SK-N-SH (cell line): ENCODE results near the gene CUL7. TPM values are rescaled to one million over a fixed set of nuclear protein-coding genes. Genes with fewer than 3 reads are reported as not detected.

ENCODE experiments used
- CTCF ChIA-PET: fragments of 300-600, 350-600 bp; formaldehyde crosslinking; extraction: SDS; loops from one replicate; lab custom pipeline; 2021; lab: Yijun Ruan, JAX
- POLR2A ChIA-PET: fragments of 350-600 bp; sonication (Branson Sonifier 250); formaldehyde crosslinking; extraction: SDS; loops from one replicate; lab custom pipeline; 2020; ENCODE audit warnings: antibody characterized with exemption, inconsistent platforms; lab: Yijun Ruan, JAX
- DNase-seq: peaks from one replicate; pipeline ENCODE4 v3.0.0; 2012
- H2AFZ ChIP-seq: fragments of 200-600 bp; sonication (generic); 2 replicates; pipeline ENCODE4 v1.8.1; 2016; ENCODE audit warnings: antibody characterized with exemption, mild to moderate bottlenecking, low read depth
- H3F3A ChIP-seq: fragments of 200-600 bp; sonication (generic); replicated peaks from 2 replicates; pipeline ENCODE3; 2016; ENCODE audit warnings: antibody characterized with exemption, mild to moderate bottlenecking; ENCODE audit not compliant: insufficient read depth
- H3K27ac ChIP-seq, 2 experiments: fragments of 200-500 bp in 1 of 2; fragments of 200-600 bp in 1 of 2; sonication (Bioruptor generic) in 1 of 2; sonication (generic), shearing (Covaris generic) in 1 of 2; 2 replicates each; pipeline versions ENCODE4 v1.5.1 to v1.6.1; 2014 to 2016; ENCODE audit warnings: low read depth in 2 of 2, inconsistent platforms in 1 of 2, low read length in 1 of 2, mild to moderate bottlenecking in 1 of 2, mixed read lengths in 1 of 2
- H3K27me3 ChIP-seq: fragments of 200-600 bp; sonication (generic), shearing (Covaris generic); 2 replicates; pipeline ENCODE4 v1.6.1; 2016; ENCODE audit warnings: mixed run types; ENCODE audit not compliant: insufficient read depth
- H3K36me3 ChIP-seq, 2 experiments: fragments of 200-500 bp in 1 of 2; fragments of 200-600 bp in 1 of 2; sonication (Bioruptor generic) in 1 of 2; sonication (generic) in 1 of 2; replicated peaks in 1 of 2; 2 replicates each; pipeline versions ENCODE3 to v1.5.1; 2014 to 2016; ENCODE audit warnings: low read length in 1 of 2, mild to moderate bottlenecking in 1 of 2; ENCODE audit not compliant: insufficient read depth in 2 of 2, control insufficient read depth in 1 of 2
- H3K4me1 ChIP-seq, 2 experiments: fragments of 200-500 bp in 1 of 2; fragments of 200-600 bp in 1 of 2; sonication (Bioruptor generic) in 1 of 2; sonication (generic), shearing (Covaris generic) in 1 of 2; 2 replicates each; pipeline versions ENCODE4 v1.5.1 to v1.6.1; 2014 to 2016; ENCODE audit warnings: low read depth in 1 of 2, low read length in 1 of 2, mixed run types in 1 of 2; ENCODE audit not compliant: insufficient read depth in 2 of 2, control insufficient read depth in 1 of 2
- H3K4me2 ChIP-seq: fragments of 200-600 bp; sonication (generic), shearing (Covaris generic); 2 replicates; pipeline ENCODE4 v1.6.1; 2017; ENCODE audit warnings: mixed run types
- H3K4me3 ChIP-seq, 2 experiments: fragments of 200-500 bp in 1 of 2; fragments of 200-600 bp in 1 of 2; sonication (Bioruptor generic) in 1 of 2; sonication (generic), shearing (Covaris generic) in 1 of 2; 2 replicates each; pipeline versions ENCODE4 v1.5.1 to v1.8.1; 2014 to 2016; ENCODE audit warnings: low read depth in 2 of 2, inconsistent platforms in 1 of 2, low read length in 1 of 2, mild to moderate bottlenecking in 1 of 2, mixed read lengths in 1 of 2, moderate library complexity in 1 of 2
- H3K79me2 ChIP-seq: fragments of 200-600 bp; sonication (generic); 2 replicates; pipeline ENCODE4 v1.8.1; 2017; ENCODE audit warnings: mild to moderate bottlenecking; ENCODE audit not compliant: insufficient read depth
- H3K9ac ChIP-seq: fragments of 200-600 bp; sonication (generic); 2 replicates; pipeline ENCODE4 v1.6.1; 2017; ENCODE audit warnings: mixed run types
- H3K9me2 ChIP-seq: fragments of 200-600 bp; sonication (generic); 2 replicates; pipeline ENCODE4 v1.6.1; 2017; ENCODE audit warnings: mixed run types
- H3K9me3 ChIP-seq: fragments of 200-600 bp; sonication (generic); 2 replicates; pipeline ENCODE4 v1.6.1; 2017; ENCODE audit warnings: mixed run types, mild to moderate bottlenecking, moderate library complexity
- H4K20me1 ChIP-seq: fragments of 200-600 bp; sonication (generic); 2 replicates; pipeline ENCODE4 v1.6.1; 2017; ENCODE audit warnings: mild to moderate bottlenecking, mixed run types; ENCODE audit not compliant: insufficient read depth
- CTCF ChIP-seq: fragments of 200-600 bp; sonication (generic); IDR thresholded peaks from 2 replicates; pipeline ENCODE4 v1.6.1; 2017; ENCODE audit warnings: antibody characterized with exemption, mild to moderate bottlenecking, moderate library complexity
- ELF1 ChIP-seq: IDR thresholded peaks from 2 replicates; pipeline ENCODE4 v1.4.0; 2012
- EP300 ChIP-seq, 2 experiments: IDR thresholded peaks; 2 replicates each; pipeline versions ENCODE4 v1.4.0 to v1.6.1; 2012; ENCODE audit warnings: borderline replicate concordance in 1 of 2, low read depth in 1 of 2, low read length in 1 of 2
- FOXJ3 ChIP-seq: sonication (generic); formaldehyde crosslinking; IDR thresholded peaks from 2 replicates; pipeline ENCODE4 v1.5.1; 2020; ENCODE audit warnings: mild to moderate bottlenecking, missing genetic modification reagents
- GATA2 ChIP-seq: sonication (generic); formaldehyde crosslinking; IDR thresholded peaks from 2 replicates; pipeline ENCODE4 v1.5.0; 2020; ENCODE audit warnings: mild to moderate bottlenecking, missing genetic modification reagents
- MAX ChIP-seq: IDR thresholded peaks from 2 replicates; pipeline ENCODE4 v1.4.0; 2012; ENCODE audit warnings: low read depth
- MEF2A ChIP-seq: IDR thresholded peaks from 2 replicates; pipeline ENCODE4 v1.4.0; 2012; ENCODE audit warnings: low read depth, borderline replicate concordance
- MXI1 ChIP-seq: IDR thresholded peaks from 2 replicates; pipeline ENCODE4 v1.6.1; 2012; ENCODE audit warnings: mild to moderate bottlenecking, low read depth, low read length, improper control_type of control experiment
- NFIC ChIP-seq: IDR thresholded peaks from 2 replicates; pipeline ENCODE4 v1.4.0; 2012; ENCODE audit warnings: borderline replicate concordance
- NRF1 ChIP-seq: IDR thresholded peaks from 2 replicates; pipeline ENCODE4 v1.6.1; 2012; ENCODE audit warnings: low read depth, mild to moderate bottlenecking, low read length
- PBX3 ChIP-seq: IDR thresholded peaks from 2 replicates; pipeline ENCODE4; 2012
- REST ChIP-seq: IDR thresholded peaks from 2 replicates; pipeline ENCODE4 v1.6.1; 2012; ENCODE audit warnings: mild to moderate bottlenecking, low read depth, low read length, moderate library complexity
- RFX5 ChIP-seq: IDR thresholded peaks from 2 replicates; pipeline ENCODE4 v1.6.1; 2012; ENCODE audit warnings: mild to moderate bottlenecking, improper control_type of control experiment, low read length
- RXRA ChIP-seq: IDR thresholded peaks from 2 replicates; pipeline ENCODE4 v1.4.0; 2012; ENCODE audit warnings: low read depth, mild to moderate bottlenecking, borderline replicate concordance
- SIN3A ChIP-seq: IDR thresholded peaks from 2 replicates; pipeline ENCODE4 v1.6.1; 2012; ENCODE audit warnings: low read depth, mild to moderate bottlenecking, low read length, moderate library complexity, borderline replicate concordance
- SMC3 ChIP-seq: IDR thresholded peaks from 2 replicates; pipeline ENCODE4 v1.6.1; 2012; ENCODE audit warnings: low read depth, low read length, improper control_type of control experiment
- TAF1 ChIP-seq: IDR thresholded peaks from 2 replicates; pipeline ENCODE4 v1.6.1; 2012; ENCODE audit warnings: low read depth, mild to moderate bottlenecking, low read length, moderate library complexity, borderline replicate concordance
- TEAD4 ChIP-seq: IDR thresholded peaks from 2 replicates; pipeline ENCODE4 v1.4.0; 2012; ENCODE audit warnings: mild to moderate bottlenecking, borderline replicate concordance; ENCODE audit not compliant: insufficient read depth
- USF2 ChIP-seq: fragments of 150-350 bp; IDR thresholded peaks from 2 replicates; pipeline ENCODE4 v1.6.1; 2017; ENCODE audit warnings: antibody characterized with exemption, low read length, low read depth, borderline replicate concordance
- WGBS: methylation state at CpG from one replicate; pipeline ENCODE4 v1.1.6; 2017; ENCODE audit warnings: low lambda C conversion rate; 5-methylcytosine and 5-hydroxymethylcytosine counted together
- polyA plus RNA-seq, 3 experiments: library from polyadenylated mRNA; depleted of rRNA; stranded (reverse); fragments of >200 nt; gene quantifications; 2 replicates each; pipeline ENCODE4 v1.2.3, GENCODE V29; 2012

The CUL7 gene
- polyA plus RNA-seq, 1 of the 3 experiments (the other 2 are of a cell fraction): 46.9 TPM

- no peak for TF ChIP-seq CTCF
- TF ChIP-seq, all 33 proteins: peak for 0
These were observed 37.4 kb upstream of the CUL7 start (continued) for GRCh38 chr6:43091020-43091419.

GRCh38 chr6:43090559-43090956 lies 36.9 kb upstream of the CUL7 start:
- H3K4me3 ChIP-seq: no peak overlapping the region
- H3K36me3 ChIP-seq: no peaks in the 10 kb centered on the region
- H3K79me2 ChIP-seq: peaks cover 100% of the 10 kb centered on the region
- POLR2A ChIA-PET: interaction anchor here (1.0 kb wide), 1 partner anchor 13 kb away, joined by 4 read pairs; no protein-coding TSS in a partner anchor
- no peak overlapping the region for H2AFZ ChIP-seq
- H3K9me2 ChIP-seq: no peaks in the 10 kb centered on the region
- no peaks in the 10 kb centered on the region for H3K9me3 ChIP-seq
- peaks cover 18% of the 10 kb centered on the region for H3F3A ChIP-seq
- H4K20me1 ChIP-seq: peaks cover 19% of the 10 kb centered on the region
- CTCF ChIA-PET: interaction anchor here (0.8 to 2.4 kb wide), 4 partner anchors 9 to 53 kb away, joined by 3 to 8 read pairs (median 4); no protein-coding TSS in a partner anchor
- no peaks in the 10 kb centered on the region for H3K27me3 ChIP-seq
- 55% methylated on average over 2 of the region's 2 CpGs for WGBS
- H3K4me1 ChIP-seq: peaks cover 19 to 49% of the 10 kb centered on the region in 2 experiments
- peak overlapping the region; percentile 64 for H3K4me2 ChIP-seq
- DNase-seq: no peak
- H3K27ac ChIP-seq: peak overlapping the region; percentile 43 to 51; a peak in 3 of 4 replicates
- no peak for TF ChIP-seq TAF1
- no peak for TF ChIP-seq RFX5
- TF ChIP-seq USF2: no peak
- TF ChIP-seq ELF1: no peak
- TF ChIP-seq EP300 (IDR thresholded peaks at IDR 0.05; ENCODE audit: borderline replicate concordance in 1 of 2, low read depth in 1 of 2, low read length in 1 of 2): no peak
- TF ChIP-seq FOXJ3 (CRISPR knock-in tag): no peak
- no peak for TF ChIP-seq RXRA
- TF ChIP-seq SMC3: no peak
- TF ChIP-seq PBX3: no peak
- no peak for TF ChIP-seq NFIC
- TF ChIP-seq REST: no peak
- TF ChIP-seq SIN3A: no peak
- TF ChIP-seq TEAD4: no peak
- no peak for TF ChIP-seq MXI1
- no peak for TF ChIP-seq MEF2A
- no peak for TF ChIP-seq NRF1
- TF ChIP-seq GATA2 (CRISPR knock-in tag): no peak
- no peak for TF ChIP-seq MAX
- TF ChIP-seq, all 33 proteins: peak for 0
- H3K9ac ChIP-seq: no peak overlapping the region; the same call in 1 of the 2 replicates
